OCI-LY7 (cell line): ENCODE measurements around the gene EIF4E3. TPM values are rescaled to one million over a fixed set of nuclear protein-coding genes. Genes with fewer than 3 reads are reported as not detected.

ENCODE experiments used
- BruUV-seq: library from RNA; stranded (reverse); fragments of 400-500 nt; replicated peaks from 2 replicates; lab custom pipeline; 2021; lab: Mats Ljungman, UMichigan
- CTCF ChIA-PET: fragments of 300-600 bp; sonication (Branson Sonifier 250); formaldehyde crosslinking; loops from one replicate; lab custom pipeline; 2022; ENCODE audit warnings: antibody characterized with exemption; ENCODE audit not compliant: unreplicated experiment; lab: Charles Lee
- POLR2A ChIA-PET: fragments of 300-600 bp; sonication (Branson Sonifier 250); formaldehyde crosslinking; loops from one replicate; lab custom pipeline; 2022; ENCODE audit warnings: antibody characterized with exemption; lab: Charles Lee
- DNase-seq: peaks from one replicate; pipeline ENCODE4 v3.0.0-alpha.2; 2015; ENCODE audit warnings: low spot score
- H2AFZ ChIP-seq: fragments of 200-600 bp; sonication (generic), shearing (Covaris generic); 2 replicates; pipeline ENCODE4 v1.6.1; 2014; ENCODE audit warnings: mild to moderate bottlenecking, antibody characterized with exemption, low read length, moderate library complexity
- H3K27ac ChIP-seq: fragments of 200-600 bp; sonication (generic); 2 replicates; pipeline ENCODE4 v1.5.1; 2014; ENCODE audit warnings: mixed run types, low read depth, mild to moderate bottlenecking, moderate library complexity, low read length, inconsistent platforms; ENCODE audit not compliant: poor library complexity, severe bottlenecking
- H3K36me3 ChIP-seq: fragments of 200-600 bp; sonication (generic); 2 replicates; pipeline ENCODE4 v1.6.1; 2014; ENCODE audit warnings: mild to moderate bottlenecking, antibody characterized with exemption, low read length, moderate library complexity, mixed read lengths; ENCODE audit not compliant: insufficient read depth
- H3K4me1 ChIP-seq: fragments of 200-600 bp; sonication (generic); 2 replicates; pipeline ENCODE4 v1.5.1; 2014; ENCODE audit warnings: mild to moderate bottlenecking, low read length; ENCODE audit not compliant: insufficient read depth, poor library complexity, severe bottlenecking
- H3K4me2 ChIP-seq: fragments of 200-600 bp; sonication (generic); 2 replicates; pipeline ENCODE4 v1.6.1; 2014; ENCODE audit warnings: mild to moderate bottlenecking, low read length
- H3K4me3 ChIP-seq: fragments of 200-600 bp; sonication (generic); 2 replicates; pipeline ENCODE4 v1.5.1; 2014; ENCODE audit warnings: mild to moderate bottlenecking, low read depth, low read length; ENCODE audit not compliant: poor library complexity, severe bottlenecking
- H3K79me2 ChIP-seq: fragments of 200-600 bp; sonication (generic); 2 replicates; pipeline ENCODE4 v1.6.1; 2016; ENCODE audit warnings: low read depth, mild to moderate bottlenecking, low read length, moderate library complexity, mixed read lengths; ENCODE audit not compliant: insufficient read depth
- H3K9me2 ChIP-seq: fragments of 200-600 bp; sonication (generic); 2 replicates; pipeline ENCODE4 v1.6.1; 2016; ENCODE audit warnings: mild to moderate bottlenecking, low read length, mixed read lengths; ENCODE audit not compliant: insufficient read depth
- H3K9me3 ChIP-seq: fragments of 200-600 bp; sonication (generic); 2 replicates; pipeline ENCODE4 v1.6.1; 2014; ENCODE audit warnings: mild to moderate bottlenecking, mixed run types, low read length, mixed read lengths
- H4K20me1 ChIP-seq: fragments of 200-600 bp; sonication (generic); 2 replicates; pipeline ENCODE4 v1.6.1; 2014; ENCODE audit warnings: mild to moderate bottlenecking, antibody characterized with exemption, low read length, moderate library complexity, mixed read lengths; ENCODE audit not compliant: insufficient read depth
- EZH2phosphoT487 ChIP-seq: fragments of 200-600 bp; sonication (generic); IDR thresholded peaks from 2 replicates; pipeline ENCODE4 v1.6.1; 2018; ENCODE audit warnings: low read depth, borderline replicate concordance, mild to moderate bottlenecking, mixed run types, antibody characterized with exemption, low read length, moderate library complexity, mixed read lengths
- intact Hi-C: fragments of 100-400 bp; cut with micrococcal nuclease; formaldehyde crosslinking; loops from one replicate; pipeline ENCODE4 v1.10.0; 2022; ENCODE audit not compliant: unreplicated experiment
- total RNA-seq, 2 experiments: library from RNA; depleted of rRNA in 1 of 2; stranded (reverse); fragments of >200 nt in 1 of 2; shearing (Covaris generic) in 1 of 2; gene quantifications; 2 replicates each; pipeline ENCODE4 v1.2.3, GENCODE V29; 2014 to 2022
- TF ChIP-seq, protein P1 (sequence below): fragments of 200-600 bp; sonication (generic); conservative IDR thresholded peaks from 2 replicates; pipeline ENCODE4 v1.5.1; 2014; ENCODE audit warnings: mild to moderate bottlenecking, antibody characterized with exemption, low read length, moderate library complexity, mixed read lengths

The EIF4E3 gene
- total RNA-seq, 2 experiments from 2014 or later, result not detected

GRCh38 chr3:71732637-71733036 lies 7.4 kb upstream of the EIF4E3 start:
- intact Hi-C loops, result loop anchor here (5.0 kb wide), 1 partner anchor 1090 kb away; no protein-coding TSS in a partner anchor
- H3K9me3 ChIP-seq, result no peaks in the 10 kb centered on the region
- no peak overlapping the region for H3K4me2 ChIP-seq
- H3K4me1 ChIP-seq, result no peaks in the 10 kb centered on the region
- H3K79me2 ChIP-seq, result no peaks in the 10 kb centered on the region
- no peak overlapping the region for H3K4me3 ChIP-seq
- CTCF ChIA-PET, result no interaction called here
- POLR2A ChIA-PET, result no interaction called here
- no peaks in the 10 kb centered on the region for H3K9me2 ChIP-seq
- H4K20me1 ChIP-seq, result no peaks in the 10 kb centered on the region
- no peak for DNase-seq
- H3K27ac ChIP-seq, result no peak overlapping the region
- BruUV-seq, result no TSS peak
- TF ChIP-seq, protein P1, sequence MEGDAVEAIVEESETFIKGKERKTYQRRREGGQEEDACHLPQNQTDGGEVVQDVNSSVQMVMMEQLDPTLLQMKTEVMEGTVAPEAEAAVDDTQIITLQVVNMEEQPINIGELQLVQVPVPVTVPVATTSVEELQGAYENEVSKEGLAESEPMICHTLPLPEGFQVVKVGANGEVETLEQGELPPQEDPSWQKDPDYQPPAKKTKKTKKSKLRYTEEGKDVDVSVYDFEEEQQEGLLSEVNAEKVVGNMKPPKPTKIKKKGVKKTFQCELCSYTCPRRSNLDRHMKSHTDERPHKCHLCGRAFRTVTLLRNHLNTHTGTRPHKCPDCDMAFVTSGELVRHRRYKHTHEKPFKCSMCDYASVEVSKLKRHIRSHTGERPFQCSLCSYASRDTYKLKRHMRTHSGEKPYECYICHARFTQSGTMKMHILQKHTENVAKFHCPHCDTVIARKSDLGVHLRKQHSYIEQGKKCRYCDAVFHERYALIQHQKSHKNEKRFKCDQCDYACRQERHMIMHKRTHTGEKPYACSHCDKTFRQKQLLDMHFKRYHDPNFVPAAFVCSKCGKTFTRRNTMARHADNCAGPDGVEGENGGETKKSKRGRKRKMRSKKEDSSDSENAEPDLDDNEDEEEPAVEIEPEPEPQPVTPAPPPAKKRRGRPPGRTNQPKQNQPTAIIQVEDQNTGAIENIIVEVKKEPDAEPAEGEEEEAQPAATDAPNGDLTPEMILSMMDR, result no peak
- TF ChIP-seq EZH2phosphoT487, result no peak
- H3K36me3 ChIP-seq, result no peaks in the 10 kb centered on the region
- no peak overlapping the region for H2AFZ ChIP-seq

DNA sequence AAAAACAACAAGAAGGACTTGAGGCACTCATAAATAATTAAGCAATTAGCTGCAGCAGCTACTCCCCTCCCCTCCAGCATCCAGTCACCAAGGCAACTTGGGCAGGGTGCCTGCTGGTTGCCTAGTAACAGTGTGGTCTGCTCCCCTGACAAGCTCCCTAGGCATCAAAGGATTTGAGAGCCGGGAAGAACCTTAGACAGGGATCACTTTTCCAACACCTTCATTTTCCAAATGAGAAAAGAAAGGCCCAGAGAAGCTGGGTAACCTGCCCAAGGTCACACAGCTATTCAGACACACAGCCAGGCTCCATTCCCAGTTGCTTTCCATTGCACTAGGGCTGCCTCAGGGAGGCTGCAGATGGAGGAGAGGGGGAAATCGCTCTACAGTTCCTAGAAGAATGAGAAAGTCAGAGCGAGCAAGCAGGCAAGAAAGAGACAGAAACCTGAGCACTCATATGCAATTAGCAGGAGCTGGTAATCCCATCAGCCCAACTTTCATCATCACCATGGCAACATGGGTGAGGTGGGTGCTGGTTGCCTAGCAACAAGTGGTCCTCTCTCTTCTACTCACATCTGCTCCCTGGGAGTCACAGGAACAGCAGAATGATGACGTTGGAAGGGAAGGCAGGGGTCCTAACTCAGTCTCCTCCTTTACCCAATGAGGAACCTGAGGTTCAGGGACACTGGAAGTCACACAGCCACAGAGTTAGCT lies 3.6 kb upstream of the EIF4E3 start:
- intact Hi-C loops, result no loop called here
- no peaks in the 10 kb centered on the region for H3K9me3 ChIP-seq
- H3K4me1 ChIP-seq, result no peaks in the 10 kb centered on the region
- H3K4me3 ChIP-seq, result no peak overlapping the region
- DNase-seq, result peak; percentile 5
- no peak overlapping the region for H3K27ac ChIP-seq
- H3K9me2 ChIP-seq, result no peaks in the 10 kb centered on the region
- H4K20me1 ChIP-seq, result no peaks in the 10 kb centered on the region
- H3K4me2 ChIP-seq, result no peak overlapping the region
- TF ChIP-seq, protein P1, result no peak
- no peaks in the 10 kb centered on the region for H3K36me3 ChIP-seq
- POLR2A ChIA-PET, result no interaction called here
- CTCF ChIA-PET, result interaction anchor here (0.6 kb wide), 2 partner anchors 42 to 487 kb away, joined by 3 to 4 read pairs; no protein-coding TSS in a partner anchor
- no peak overlapping the region for H2AFZ ChIP-seq
- BruUV-seq, result no TSS peak
- H3K79me2 ChIP-seq, result no peaks in the 10 kb centered on the region

DNA sequence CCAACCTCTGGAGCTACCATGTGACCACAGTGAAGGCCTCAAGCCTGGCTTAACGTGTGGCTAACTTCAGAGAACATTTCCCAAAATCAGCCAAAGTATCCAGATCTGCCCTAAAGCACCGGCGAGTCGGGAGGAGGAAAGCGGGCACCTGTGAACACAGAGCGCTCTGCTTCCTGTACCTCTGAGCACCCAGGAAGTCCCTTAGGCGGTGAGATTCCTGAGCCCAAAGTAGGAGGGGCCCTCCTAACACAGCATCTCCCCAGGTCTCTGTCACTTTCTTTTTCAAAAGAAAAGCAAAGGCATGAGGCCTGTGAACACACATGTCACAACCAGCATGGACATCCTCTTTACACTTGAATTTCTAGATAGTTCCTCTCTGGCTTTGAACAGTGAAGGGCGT lies 944 bp upstream of the EIF4E3 start:
- ChIA-PET CTCF (no interaction called here), POLR2A (no interaction called here)
- no peaks in the 10 kb centered on the region for H3K4me1 ChIP-seq
- no peak overlapping the region for H2AFZ ChIP-seq
- H3K4me2 ChIP-seq, result no peak overlapping the region
- H3K79me2 ChIP-seq, result no peaks in the 10 kb centered on the region
- H3K36me3 ChIP-seq, result no peaks in the 10 kb centered on the region
- TF ChIP-seq, protein P1, result no peak
- TF ChIP-seq EZH2phosphoT487, result no peak
- H3K27ac ChIP-seq, result no peak overlapping the region
- intact Hi-C loops, result no loop called here
- H3K9me2 ChIP-seq, result no peaks in the 10 kb centered on the region
- no peaks in the 10 kb centered on the region for H3K9me3 ChIP-seq
- no peak for DNase-seq
- H4K20me1 ChIP-seq, result no peaks in the 10 kb centered on the region
- BruUV-seq, result no TSS peak
- H3K4me3 ChIP-seq, result no peak overlapping the region
